PFSK-1 (cell line): ENCODE data around the gene MAD1L1.

Source experiments
- FOXP2 ChIP-seq: optimal IDR thresholded peaks from 2 replicates; pipeline ENCODE3; 2011; ENCODE audit warnings: borderline replicate concordance, control low read depth, inconsistent platforms; ENCODE audit not compliant: insufficient read depth; ENCODE audit errors: extremely low read length, extremely low read depth
- POLR2AphosphoS5 ChIP-seq: IDR thresholded peaks from 2 replicates; pipeline ENCODE4 v1.6.1; 2012; ENCODE audit warnings: low read depth, mild to moderate bottlenecking, control low read depth, low read length, moderate library complexity
- REST ChIP-seq, 2 experiments: IDR thresholded peaks; 2 replicates each; pipeline versions ENCODE4 v1.6.1 to v1.8.0; 2011 to 2012; ENCODE audit warnings: low read depth in 2 of 2, low read length in 2 of 2, control low read depth in 1 of 2, inconsistent platforms in 1 of 2, mild to moderate bottlenecking in 1 of 2, moderate library complexity in 1 of 2; ENCODE audit not compliant: insufficient read depth in 1 of 2
- SIN3A ChIP-seq: IDR thresholded peaks from 2 replicates; pipeline ENCODE4 v1.6.1; 2012; ENCODE audit warnings: mild to moderate bottlenecking, low read length, moderate library complexity, borderline replicate concordance; ENCODE audit not compliant: insufficient read depth
- TAF1 ChIP-seq: IDR thresholded peaks from 2 replicates; pipeline ENCODE4 v1.6.1; 2012; ENCODE audit warnings: low read length, control low read depth, borderline replicate concordance; ENCODE audit not compliant: insufficient read depth

Gene MAD1L1

GRCh38 chr7:1948301-1948796 is 284.4 kb downstream of the MAD1L1 start:
- TF ChIP-seq POLR2AphosphoS5 (no peak), SIN3A (no peak), REST (IDR thresholded peaks at IDR 0.05; ENCODE audit: insufficient read depth in 1 of 2, low read depth in 2 of 2, low read length in 2 of 2) (no peak), TAF1 (no peak), FOXP2 (no peak)

DNA sequence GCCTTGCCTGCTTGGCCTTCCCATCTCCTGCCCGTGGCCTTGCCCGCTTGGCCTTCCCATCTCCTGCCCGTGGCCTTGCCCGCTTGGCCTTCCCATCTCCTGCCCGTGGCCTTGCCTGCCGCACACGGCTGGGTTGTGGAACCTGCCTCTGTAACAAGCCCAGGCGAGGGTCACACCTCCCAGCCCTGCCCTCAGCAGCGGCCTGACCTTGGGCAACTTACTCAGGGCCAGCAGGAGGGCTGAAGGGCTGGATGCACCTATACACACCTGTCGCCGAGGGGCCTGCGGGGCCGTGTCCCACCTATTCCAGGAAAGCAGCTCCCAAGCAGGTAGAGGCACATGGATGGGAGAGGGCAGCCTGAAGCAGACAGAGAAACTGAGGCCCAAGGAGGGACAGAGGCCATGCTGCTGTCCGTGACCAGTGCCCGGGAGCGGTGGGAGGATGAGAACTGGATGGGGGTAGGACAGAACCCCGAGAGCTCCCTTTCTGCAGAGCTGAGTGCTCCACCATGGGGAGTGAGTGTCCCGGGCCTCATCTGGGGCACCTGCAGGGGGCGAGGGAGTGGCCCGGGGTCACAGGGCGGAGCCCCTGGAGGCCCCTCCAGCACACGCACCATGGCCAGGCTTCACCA is 285.0 kb downstream of the MAD1L1 start:
- no peak for TF ChIP-seq POLR2AphosphoS5
- no peak for TF ChIP-seq REST (IDR thresholded peaks at IDR 0.05; ENCODE audit: insufficient read depth in 1 of 2, low read depth in 2 of 2, low read length in 2 of 2)
- no peak for TF ChIP-seq FOXP2
- TF ChIP-seq TAF1, result no peak
- no peak for TF ChIP-seq SIN3A

GRCh38 chr7:1946773-1947450 is 285.8 kb downstream of the MAD1L1 start:
- no peak for TF ChIP-seq POLR2AphosphoS5
- TF ChIP-seq TAF1, result no peak
- TF ChIP-seq SIN3A, result no peak
- TF ChIP-seq FOXP2, result no peak
- TF ChIP-seq REST (IDR thresholded peaks at IDR 0.05; ENCODE audit: insufficient read depth in 1 of 2, low read depth in 2 of 2, low read length in 2 of 2), result no peak

GRCh38 chr7:1946025-1946772 is 286.5 kb downstream of the MAD1L1 start:
- no peak for TF ChIP-seq REST (IDR thresholded peaks at IDR 0.05; ENCODE audit: insufficient read depth in 1 of 2, low read depth in 2 of 2, low read length in 2 of 2)
- no peak for TF ChIP-seq TAF1
- no peak for TF ChIP-seq SIN3A
- TF ChIP-seq POLR2AphosphoS5, result no peak
- TF ChIP-seq FOXP2, result no peak
